WI38 (cell line): Measurements from ENCODE around the gene GDE1.
A peak's percentile ranks its signal among the peaks of the same experiment; 100 is the strongest.
"Not testable (repeated sequence)": the region's sequence is repeated elsewhere in the genome, so short reads cannot be mapped to it uniquely, and the experiment has no call there.

Source experiments
- H3K4me3 ChIP-seq: 2 replicates; pipeline ENCODE4 v1.5.1; 2011; ENCODE audit warnings: low read depth, mild to moderate bottlenecking, control low read depth, low read length
- CTCF ChIP-seq: IDR thresholded peaks from 2 replicates; pipeline ENCODE4 v1.5.1; 2012; ENCODE audit warnings: low read depth, mild to moderate bottlenecking, control low read depth, low read length

GDE1 gene

GRCh38 chr16:19555938-19556771 lies 34.3 kb upstream of the GDE1 start:
- peak overlapping the region; percentile 89 for H3K4me3 ChIP-seq
- no peak for TF ChIP-seq CTCF

- TF ChIP-seq CTCF, result peak; percentile 53
- H3K4me3 ChIP-seq, result peak within 1 kb of the TSS; percentile 89
Measured at GRCh38 chr16:19555186-19555937, 33.5 kb upstream of the GDE1 start, which contains the start of gene VPS35L. VPS35L (plus strand) TSS chr16:19555703; CDS start chr16:19555730, 27 bp downstream.

GRCh38 chr16:19549673-19550072 lies 27.8 kb upstream of the GDE1 start:
- TF ChIP-seq CTCF, result no peak
- no peak overlapping the region for H3K4me3 ChIP-seq

- no peak for TF ChIP-seq CTCF
- H3K4me3 ChIP-seq, result no peak overlapping the region
Measured at GRCh38 chr16:19548144-19548543, 26.2 kb upstream of the GDE1 start.

GRCh38 chr16:19543278-19543996 lies 21.5 kb upstream of the GDE1 start:
- H3K4me3 ChIP-seq, result not testable (repeated sequence)

- TF ChIP-seq CTCF, result no peak
- no peak overlapping the region for H3K4me3 ChIP-seq
Measured at GRCh38 chr16:19542138-19542821, 20.4 kb upstream of the GDE1 start.

GRCh38 chr16:19540241-19540970 lies 18.5 kb upstream of the GDE1 start:
- TF ChIP-seq CTCF, result no peak
- no peak overlapping the region for H3K4me3 ChIP-seq
